22Rv1 (cell line): ENCODE data around the gene HOXA10.

Experiments
- H3K27ac ChIP-seq: fragments of 450-650 bp; 2 replicates; pipeline ENCODE4 v1.5.1; 2017
- ZFX ChIP-seq: fragments of 450-650 bp; IDR thresholded peaks from 2 replicates; pipeline ENCODE4 v1.6.1; 2017; ENCODE audit warnings: antibody characterized with exemption, borderline replicate concordance
- TF ChIP-seq, protein P1 (sequence below): fragments of 450-650 bp; IDR thresholded peaks from 2 replicates; pipeline ENCODE4 v1.5.1; 2017; ENCODE audit warnings: mild to moderate bottlenecking

Gene HOXA10

GRCh38 chr7:27188386-27189294 is 14.5 kb upstream of the HOXA10 start:
- H3K27ac ChIP-seq = no peak overlapping the region
- TF ChIP-seq ZFX = no peak
- TF ChIP-seq, protein P1, sequence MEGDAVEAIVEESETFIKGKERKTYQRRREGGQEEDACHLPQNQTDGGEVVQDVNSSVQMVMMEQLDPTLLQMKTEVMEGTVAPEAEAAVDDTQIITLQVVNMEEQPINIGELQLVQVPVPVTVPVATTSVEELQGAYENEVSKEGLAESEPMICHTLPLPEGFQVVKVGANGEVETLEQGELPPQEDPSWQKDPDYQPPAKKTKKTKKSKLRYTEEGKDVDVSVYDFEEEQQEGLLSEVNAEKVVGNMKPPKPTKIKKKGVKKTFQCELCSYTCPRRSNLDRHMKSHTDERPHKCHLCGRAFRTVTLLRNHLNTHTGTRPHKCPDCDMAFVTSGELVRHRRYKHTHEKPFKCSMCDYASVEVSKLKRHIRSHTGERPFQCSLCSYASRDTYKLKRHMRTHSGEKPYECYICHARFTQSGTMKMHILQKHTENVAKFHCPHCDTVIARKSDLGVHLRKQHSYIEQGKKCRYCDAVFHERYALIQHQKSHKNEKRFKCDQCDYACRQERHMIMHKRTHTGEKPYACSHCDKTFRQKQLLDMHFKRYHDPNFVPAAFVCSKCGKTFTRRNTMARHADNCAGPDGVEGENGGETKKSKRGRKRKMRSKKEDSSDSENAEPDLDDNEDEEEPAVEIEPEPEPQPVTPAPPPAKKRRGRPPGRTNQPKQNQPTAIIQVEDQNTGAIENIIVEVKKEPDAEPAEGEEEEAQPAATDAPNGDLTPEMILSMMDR = no peak

GRCh38 chr7:27187475-27188385 is 13.6 kb upstream of the HOXA10 start:
- H3K27ac ChIP-seq = no peak overlapping the region

DNA sequence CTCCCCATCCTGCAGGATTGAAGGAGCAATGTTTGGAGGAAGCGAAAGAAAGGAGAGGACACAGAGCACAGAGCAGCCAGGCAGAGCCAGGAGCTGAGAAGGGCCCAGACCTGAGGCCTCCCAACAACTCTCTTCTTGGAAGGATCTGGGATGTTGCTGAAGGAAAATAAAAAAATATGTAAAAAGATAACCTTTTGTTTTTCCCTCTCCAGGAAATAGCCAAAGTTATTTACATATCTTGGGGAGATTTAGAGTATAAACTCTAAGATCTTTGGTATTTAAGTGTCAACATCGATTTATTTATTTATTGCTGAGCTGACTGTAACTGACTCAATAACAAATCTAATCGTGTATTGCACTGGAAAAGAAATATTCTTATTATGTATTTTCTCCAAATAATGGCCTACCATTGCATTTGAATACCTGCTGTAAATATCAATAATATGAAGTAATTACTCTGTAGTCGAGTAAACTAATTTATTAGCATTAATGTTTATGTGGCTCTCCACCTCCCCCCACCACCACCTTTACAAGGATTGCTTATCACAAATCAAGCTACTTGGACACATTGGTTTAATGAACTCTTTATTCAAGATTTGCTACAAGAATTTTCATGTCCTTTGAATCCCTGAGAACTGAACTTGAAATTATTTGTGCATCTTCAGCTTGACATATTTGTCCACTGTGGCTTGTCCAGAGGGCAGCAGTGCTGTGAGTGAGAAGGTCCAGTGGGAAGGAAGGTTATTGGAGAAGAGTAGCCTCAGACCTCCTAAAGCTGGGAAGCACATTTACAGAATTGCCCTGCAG is 12.8 kb upstream of the HOXA10 start:
- no peak overlapping the region for H3K27ac ChIP-seq
- TF ChIP-seq, protein P1 = no peak
- no peak for TF ChIP-seq ZFX

More at GRCh38 chr7:27187475-27188385, 13.6 kb upstream of the HOXA10 start:
- TF ChIP-seq, protein P1 = no peak
- no peak for TF ChIP-seq ZFX

DNA sequence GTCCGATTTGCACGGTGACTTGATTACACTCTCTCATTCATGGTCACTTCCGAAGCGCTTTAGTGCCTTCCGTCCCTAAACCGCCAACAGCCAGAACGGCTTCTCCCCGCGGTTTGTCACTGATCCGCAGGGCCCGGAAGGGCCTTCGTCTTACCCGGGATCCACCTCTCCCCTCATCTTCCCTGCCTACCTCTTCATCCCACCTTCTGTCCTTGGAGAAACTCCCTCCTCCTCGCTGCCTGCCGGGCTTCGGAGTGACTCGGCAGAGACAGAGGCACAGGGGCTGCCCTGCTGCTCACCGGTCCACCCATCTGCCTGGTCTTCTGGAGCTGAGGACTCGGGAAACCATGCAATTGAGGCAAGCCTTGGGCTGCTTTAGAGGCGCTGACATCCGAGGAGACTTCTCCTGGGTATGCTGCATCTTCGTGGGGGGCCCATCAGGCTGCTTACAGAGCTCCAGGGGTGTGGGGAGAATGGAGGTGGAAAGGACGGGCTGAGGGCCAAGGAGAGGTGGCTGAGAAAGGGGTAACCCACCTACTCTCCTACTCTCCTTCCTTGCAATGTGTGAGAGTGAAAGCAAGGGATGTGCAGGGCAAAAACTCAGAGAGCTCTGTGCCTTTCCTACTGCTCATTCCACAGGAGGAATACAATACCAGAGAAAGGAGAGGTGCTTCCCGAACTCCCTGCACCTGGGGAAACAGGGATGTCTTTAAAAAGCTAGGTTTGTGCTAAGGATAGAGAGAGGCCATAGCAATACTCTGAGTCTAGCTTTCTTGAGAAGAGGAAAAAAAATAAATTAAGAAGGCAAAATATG is 11.9 kb upstream of the HOXA10 start:
- H3K27ac ChIP-seq = no peak overlapping the region
- TF ChIP-seq, protein P1 = no peak
- no peak for TF ChIP-seq ZFX

GRCh38 chr7:27185013-27185853 is 11.1 kb upstream of the HOXA10 start, which contains the start of gene HOXA11:
TSS of gene HOXA11 (minus strand) at chr7:27185232. CDS start at chr7:27185144, 88 bp downstream.
- no peak for TF ChIP-seq ZFX
- TF ChIP-seq, protein P1 = no peak
- no peak within 1 kb of the TSS for H3K27ac ChIP-seq
